Neural progenitor cell (in vitro differentiated cells): ENCODE data around the gene FAM107A.

ENCODE experiments used
- CTCF ChIP-seq: fragments of 200-600 bp; sonication (generic); IDR thresholded peaks from 2 replicates; pipeline ENCODE4 v1.5.1; 2017; ENCODE audit warnings: antibody characterized with exemption, mild to moderate bottlenecking
- EZH2 ChIP-seq: fragments of 200-600 bp; sonication (generic); IDR thresholded peaks from 2 replicates; pipeline ENCODE4 v1.6.1; 2017; ENCODE audit warnings: antibody characterized with exemption, mild to moderate bottlenecking, moderate library complexity
- EZH2phosphoT487 ChIP-seq: fragments of 200-600 bp; sonication (generic); IDR thresholded peaks from 2 replicates; pipeline ENCODE4 v1.6.1; 2017; ENCODE audit warnings: antibody characterized with exemption

DNA sequence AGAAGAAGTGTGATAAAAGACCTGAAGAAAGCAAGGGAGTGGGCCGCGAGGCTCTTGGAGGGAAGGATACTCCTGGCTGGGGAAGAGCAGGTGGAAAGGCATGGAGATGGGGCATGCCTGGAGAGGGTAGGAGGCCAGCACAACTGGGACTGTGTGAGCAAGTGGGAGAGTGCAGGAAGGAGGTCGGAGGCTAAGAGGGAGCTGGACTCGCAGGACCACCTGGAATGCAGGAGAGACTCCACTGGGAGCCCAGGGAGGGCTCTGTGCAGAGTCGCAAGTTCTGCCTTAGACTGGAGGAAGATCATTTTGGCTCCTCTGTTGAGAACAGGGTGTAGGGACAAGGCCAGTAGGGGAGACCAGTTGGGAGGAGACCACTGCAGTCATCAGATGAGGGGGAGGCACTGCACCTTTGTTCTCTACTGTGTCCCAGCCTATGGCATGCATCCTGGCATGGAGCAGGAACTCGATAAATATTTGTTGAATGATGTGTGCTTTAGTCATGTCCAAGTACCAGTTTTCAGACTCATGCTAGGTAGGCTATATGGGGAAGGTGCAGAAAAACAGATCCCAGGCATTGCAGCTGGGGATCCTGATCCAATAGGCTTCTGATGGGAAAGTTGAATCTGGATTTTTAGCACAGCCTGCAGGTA lies 13.7 kb downstream of the FAM107A start:
- TF ChIP-seq CTCF (no peak), EZH2 (no peak), EZH2phosphoT487 (no peak)
